Measurements from ENCODE around the gene TYROBP.
"Not testable (repeated sequence)": the region's sequence is repeated elsewhere in the genome, so short reads cannot be mapped to it uniquely, and the experiment has no call there.

Gene TYROBP

DNA sequence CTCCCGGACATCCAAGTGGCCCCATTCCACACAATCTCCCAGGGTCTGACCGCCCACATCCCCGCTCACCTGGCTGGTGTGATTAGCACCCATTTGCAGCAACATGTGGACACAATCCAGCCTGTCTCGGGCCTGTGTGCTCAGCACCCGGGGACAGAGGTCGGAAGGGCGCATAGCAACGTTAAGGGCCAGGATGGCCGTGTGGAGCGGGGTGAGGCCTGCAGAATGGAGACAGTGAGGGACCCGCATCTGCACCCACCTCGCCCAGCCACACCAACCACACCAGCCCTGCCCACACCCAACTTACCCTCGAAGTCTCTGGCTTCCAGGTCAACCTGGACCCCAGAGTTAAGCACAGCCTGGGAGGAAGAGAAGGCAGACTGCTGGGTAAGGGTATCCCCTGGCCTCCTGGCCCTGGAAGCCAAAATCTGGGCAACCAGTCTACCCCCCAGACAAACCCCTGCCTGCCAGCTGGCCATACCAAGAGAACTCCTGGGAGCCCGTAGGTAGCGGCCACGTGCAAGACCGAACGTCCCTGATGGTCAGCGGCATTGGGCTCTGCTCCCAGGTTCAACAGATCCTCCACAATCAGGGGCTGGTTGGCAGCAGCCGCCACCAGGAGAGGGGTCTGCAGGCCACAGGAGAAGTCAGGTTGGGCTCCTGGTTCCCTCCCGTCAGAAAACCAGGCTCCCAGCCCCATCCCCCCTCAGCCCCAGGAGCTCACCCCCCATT lies 12.0 kb downstream of the TYROBP start:
- DNase-seq, result no peak
- no peak overlapping the region for H3K4me3 ChIP-seq (ENCODE audit: low read length)
- peaks cover 9% of the 10 kb centered on the region; the same call in 1 of the 2 replicates for H3F3A ChIP-seq (ENCODE audit: insufficient read depth, low read length)
- no peak overlapping the region for H3K9ac ChIP-seq (ENCODE audit: low read length)
- H3K9me2 ChIP-seq (replicated peaks; ENCODE audit: insufficient read depth, low read length), result no peaks in the 10 kb centered on the region
- H4K20me1 ChIP-seq (ENCODE audit: insufficient read depth, low read length), result no peaks in the 10 kb centered on the region
- no peaks in the 10 kb centered on the region for H3K9me3 ChIP-seq (replicated peaks; ENCODE audit: insufficient read depth, low read length)
- no peak overlapping the region for H3K27ac ChIP-seq (ENCODE audit: low read length)
- no peak overlapping the region for H2AFZ ChIP-seq (ENCODE audit: low read length)
- H3K36me3 ChIP-seq (replicated peaks; ENCODE audit: insufficient read depth, low read length), result no peaks in the 10 kb centered on the region
- TF ChIP-seq EZH2 (optimal IDR thresholded peaks at IDR 0.05; ENCODE audit: low read depth, low read length) (no peak), EZH2phosphoT487 (IDR thresholded peaks at IDR 0.05; ENCODE audit: low read length) (no peak), CTCF (IDR thresholded peaks at IDR 0.05; ENCODE audit: low read length) (no peak)
- no peaks in the 10 kb centered on the region for H3K27me3 ChIP-seq (replicated peaks; ENCODE audit: insufficient read depth, low read length)
- peaks cover 9% of the 10 kb centered on the region; the same call in 1 of the 2 replicates for H3K79me2 ChIP-seq (ENCODE audit: low read length)
- peaks cover 5% of the 10 kb centered on the region; the same call in 1 of the 2 replicates for H3K4me1 ChIP-seq (ENCODE audit: low read length)
- H3K4me2 ChIP-seq (ENCODE audit: low read depth, low read length), result no peak overlapping the region

DNA sequence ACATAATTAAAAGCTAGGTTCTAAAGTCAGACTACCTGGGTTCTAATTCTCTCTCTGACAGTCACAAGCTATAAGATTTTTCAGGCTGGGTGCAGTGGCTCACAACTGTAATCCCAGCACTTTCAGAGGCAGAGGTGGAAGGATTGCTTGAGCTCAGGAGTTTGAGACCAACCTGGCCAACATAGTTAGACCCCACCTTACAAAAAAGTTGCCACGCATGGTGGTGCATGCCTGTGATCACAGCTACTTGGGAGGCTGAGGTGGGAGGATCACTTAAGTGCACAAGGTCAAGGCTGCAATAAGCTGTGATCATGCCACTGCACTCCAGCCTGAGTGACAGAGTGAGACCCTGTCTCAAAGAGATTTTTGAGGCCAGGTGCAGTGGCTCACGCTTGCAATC lies 13.8 kb downstream of the TYROBP start:
- DNase-seq, result no peak
- Histone ChIP-seq H3K36me3 (replicated peaks; ENCODE audit: insufficient read depth, low read length) (no peaks in the 10 kb centered on the region), H3K27me3 (replicated peaks; ENCODE audit: insufficient read depth, low read length) (no peaks in the 10 kb centered on the region), H2AFZ (ENCODE audit: low read length) (no peak overlapping the region), H3K4me2 (ENCODE audit: low read depth, low read length) (no peak overlapping the region), H3K9me3 (replicated peaks; ENCODE audit: insufficient read depth, low read length) (no peaks in the 10 kb centered on the region), H4K20me1 (ENCODE audit: insufficient read depth, low read length) (no peaks in the 10 kb centered on the region), H3K27ac (ENCODE audit: low read length) (no peak overlapping the region), H3K9me2 (replicated peaks; ENCODE audit: insufficient read depth, low read length) (no peaks in the 10 kb centered on the region), H3K9ac (ENCODE audit: low read length) (no peak overlapping the region), H3F3A (ENCODE audit: insufficient read depth, low read length) (peaks cover 4% of the 10 kb centered on the region; the same call in 1 of the 2 replicates), H3K4me3 (ENCODE audit: low read length) (no peak overlapping the region), H3K79me2 (ENCODE audit: low read length) (peaks cover 9% of the 10 kb centered on the region; the same call in 1 of the 2 replicates), H3K4me1 (ENCODE audit: low read length) (peaks cover 5% of the 10 kb centered on the region; the same call in 1 of the 2 replicates)
- TF ChIP-seq EZH2 (optimal IDR thresholded peaks at IDR 0.05; ENCODE audit: low read depth, low read length) (no peak), CTCF (IDR thresholded peaks at IDR 0.05; ENCODE audit: low read length) (no peak), EZH2phosphoT487 (IDR thresholded peaks at IDR 0.05; ENCODE audit: low read length) (no peak)

DNA sequence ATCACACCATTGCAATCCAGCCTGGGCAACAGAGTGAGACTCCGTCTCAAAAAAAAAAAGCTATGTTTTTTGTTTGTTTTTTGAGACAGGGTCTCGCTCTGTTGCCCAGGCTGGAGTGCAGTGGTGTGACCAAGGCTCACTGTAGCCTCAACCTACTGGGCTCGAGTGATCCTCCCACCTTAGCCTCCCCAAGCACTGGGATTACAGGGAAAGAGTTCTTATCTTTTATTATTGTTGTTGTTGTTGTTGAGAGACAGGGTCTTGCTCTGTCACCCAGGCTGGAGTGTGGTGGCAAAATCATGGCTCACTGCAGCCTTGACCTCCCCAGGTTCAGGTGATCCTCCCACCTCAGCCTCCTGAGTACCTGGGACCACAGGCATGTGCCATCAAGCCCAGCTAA lies 16.3 kb downstream of the TYROBP start:
- H3K4me3 ChIP-seq (ENCODE audit: low read length); H2AFZ ChIP-seq (ENCODE audit: low read length); H3F3A ChIP-seq (ENCODE audit: insufficient read depth, low read length); H3K4me1 ChIP-seq (ENCODE audit: low read length); H3K4me2 ChIP-seq (ENCODE audit: low read depth, low read length); H4K20me1 ChIP-seq (ENCODE audit: insufficient read depth, low read length); H3K79me2 ChIP-seq (ENCODE audit: low read length); H3K36me3 ChIP-seq (replicated peaks; ENCODE audit: insufficient read depth, low read length); H3K9me2 ChIP-seq (replicated peaks; ENCODE audit: insufficient read depth, low read length); H3K9ac ChIP-seq (ENCODE audit: low read length); H3K27ac ChIP-seq (ENCODE audit: low read length); H3K9me3 ChIP-seq (replicated peaks; ENCODE audit: insufficient read depth, low read length); DNase-seq; H3K27me3 ChIP-seq (replicated peaks; ENCODE audit: insufficient read depth, low read length): not testable (repeated sequence)

GRCh38 chr19:35890113-35890650 lies 17.9 kb downstream of the TYROBP start:
- H3K27ac ChIP-seq (ENCODE audit: low read length), result no peak overlapping the region
- H3K4me2 ChIP-seq (ENCODE audit: low read depth, low read length), result no peak overlapping the region
- no peaks in the 10 kb centered on the region for H4K20me1 ChIP-seq (ENCODE audit: insufficient read depth, low read length)
- H2AFZ ChIP-seq (ENCODE audit: low read length), result no peak overlapping the region
- H3K9me3 ChIP-seq (replicated peaks; ENCODE audit: insufficient read depth, low read length), result no peaks in the 10 kb centered on the region
- no peaks in the 10 kb centered on the region for H3K4me1 ChIP-seq (ENCODE audit: low read length)
- DNase-seq, result no peak
- no peaks in the 10 kb centered on the region for H3K9me2 ChIP-seq (replicated peaks; ENCODE audit: insufficient read depth, low read length)
- H3K36me3 ChIP-seq (replicated peaks; ENCODE audit: insufficient read depth, low read length), result no peaks in the 10 kb centered on the region
- no peak overlapping the region for H3K4me3 ChIP-seq (ENCODE audit: low read length)
- H3K27me3 ChIP-seq (replicated peaks; ENCODE audit: insufficient read depth, low read length), result no peaks in the 10 kb centered on the region
- TF ChIP-seq CTCF (IDR thresholded peaks at IDR 0.05; ENCODE audit: low read length), result no peak
- no peak for TF ChIP-seq EZH2phosphoT487 (IDR thresholded peaks at IDR 0.05; ENCODE audit: low read length)
- no peak for TF ChIP-seq EZH2 (optimal IDR thresholded peaks at IDR 0.05; ENCODE audit: low read depth, low read length)
- no peaks in the 10 kb centered on the region for H3F3A ChIP-seq (ENCODE audit: insufficient read depth, low read length)
- H3K9ac ChIP-seq (ENCODE audit: low read length), result no peak overlapping the region
- no peaks in the 10 kb centered on the region for H3K79me2 ChIP-seq (ENCODE audit: low read length)

All from MM.1S (cell line).